Measurements from ENCODE around the gene DAP3.
"Not testable (repeated sequence)": the region's sequence is repeated elsewhere in the genome, so short reads cannot be mapped to it uniquely, and the experiment has no call there.

DAP3 gene

DNA sequence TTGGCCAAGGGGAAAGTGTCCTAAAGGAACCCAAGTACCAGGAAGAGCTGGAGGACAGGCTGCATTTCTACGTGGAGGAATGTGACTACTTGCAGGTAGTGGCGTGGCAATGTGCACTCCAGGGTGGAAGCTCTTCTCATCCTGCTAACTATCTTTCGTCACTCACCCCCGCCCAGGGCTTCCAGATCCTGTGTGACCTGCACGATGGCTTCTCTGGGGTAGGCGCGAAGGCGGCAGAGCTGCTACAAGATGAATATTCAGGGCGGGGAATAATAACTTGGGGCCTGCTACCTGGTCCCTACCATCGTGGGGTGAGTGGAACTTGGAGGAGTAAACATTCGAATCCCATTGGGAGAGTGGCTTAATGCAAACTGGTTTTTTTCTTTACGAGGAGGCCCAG is 58.7 kb downstream of the DAP3 start:
- not testable (repeated sequence) for H3K79me2 ChIP-seq (ENCODE audit: control insufficient read depth, insufficient read depth, low read length, unreplicated experiment); H3K27me3 ChIP-seq (ENCODE audit: insufficient read depth, low read length); H2AFZ ChIP-seq (ENCODE audit: low read length, unreplicated experiment); H3K36me3 ChIP-seq (ENCODE audit: insufficient read depth, low read length); H3K4me3 ChIP-seq (ENCODE audit: low read depth, low read length); H3K27ac ChIP-seq (ENCODE audit: low read depth, low read length)
- peaks cover 15% of the 10 kb centered on the region for H3K4me1 ChIP-seq (ENCODE audit: control insufficient read depth, insufficient read depth, low read length, unreplicated experiment)

DNA sequence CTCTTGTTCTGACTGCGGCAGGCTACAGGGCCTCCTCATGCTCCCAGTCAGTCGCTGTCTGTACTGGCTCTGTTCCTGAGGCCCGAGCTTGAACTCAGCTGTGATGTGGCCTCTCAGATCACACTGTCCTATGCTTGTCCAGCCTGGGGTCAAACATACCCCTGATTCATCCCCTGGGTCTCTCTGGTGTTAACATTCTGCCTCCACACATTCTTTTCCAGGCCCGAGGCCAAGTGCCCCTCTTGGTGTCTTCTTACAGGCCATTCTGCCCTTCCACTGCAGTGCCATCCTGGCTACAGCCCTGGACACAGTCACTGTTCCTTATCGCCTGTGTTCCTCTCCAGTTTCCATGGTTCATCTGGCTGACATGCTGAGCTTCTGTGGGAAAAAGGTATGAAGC is 59.2 kb downstream of the DAP3 start:
- H3K79me2 ChIP-seq (ENCODE audit: control insufficient read depth, insufficient read depth, low read length, unreplicated experiment); H2AFZ ChIP-seq (ENCODE audit: low read length, unreplicated experiment); H3K27me3 ChIP-seq (ENCODE audit: insufficient read depth, low read length); H3K4me3 ChIP-seq (ENCODE audit: low read depth, low read length); H3K36me3 ChIP-seq (ENCODE audit: insufficient read depth, low read length): not testable (repeated sequence)
- peaks cover 15% of the 10 kb centered on the region for H3K4me1 ChIP-seq (ENCODE audit: control insufficient read depth, insufficient read depth, low read length, unreplicated experiment)
- H3K27ac ChIP-seq (ENCODE audit: low read depth, low read length) = peak overlapping the region; percentile 74; the same call in 1 of the 2 replicates

DNA sequence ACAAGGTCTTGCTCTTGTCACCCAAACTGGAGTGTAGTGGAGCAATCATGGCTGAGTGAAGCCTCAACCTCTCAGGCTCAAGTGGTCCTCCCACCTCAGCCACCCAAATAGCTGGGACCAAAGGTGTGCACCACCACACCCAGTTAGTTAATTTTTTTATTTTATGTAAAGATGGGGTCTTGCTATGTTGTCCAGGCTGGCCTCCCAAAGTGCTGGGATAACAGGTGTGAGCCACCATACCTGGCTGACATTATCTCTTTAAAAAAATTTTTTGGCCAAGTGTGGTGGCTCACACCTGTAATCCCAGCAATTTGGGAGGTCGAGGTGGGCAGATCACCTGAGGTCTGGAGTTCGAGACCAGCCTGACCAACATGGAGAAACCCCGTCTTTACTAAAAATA is 70.1 kb downstream of the DAP3 start:
- not testable (repeated sequence) for H3K4me1 ChIP-seq (ENCODE audit: control insufficient read depth, insufficient read depth, low read length, unreplicated experiment)

DNA sequence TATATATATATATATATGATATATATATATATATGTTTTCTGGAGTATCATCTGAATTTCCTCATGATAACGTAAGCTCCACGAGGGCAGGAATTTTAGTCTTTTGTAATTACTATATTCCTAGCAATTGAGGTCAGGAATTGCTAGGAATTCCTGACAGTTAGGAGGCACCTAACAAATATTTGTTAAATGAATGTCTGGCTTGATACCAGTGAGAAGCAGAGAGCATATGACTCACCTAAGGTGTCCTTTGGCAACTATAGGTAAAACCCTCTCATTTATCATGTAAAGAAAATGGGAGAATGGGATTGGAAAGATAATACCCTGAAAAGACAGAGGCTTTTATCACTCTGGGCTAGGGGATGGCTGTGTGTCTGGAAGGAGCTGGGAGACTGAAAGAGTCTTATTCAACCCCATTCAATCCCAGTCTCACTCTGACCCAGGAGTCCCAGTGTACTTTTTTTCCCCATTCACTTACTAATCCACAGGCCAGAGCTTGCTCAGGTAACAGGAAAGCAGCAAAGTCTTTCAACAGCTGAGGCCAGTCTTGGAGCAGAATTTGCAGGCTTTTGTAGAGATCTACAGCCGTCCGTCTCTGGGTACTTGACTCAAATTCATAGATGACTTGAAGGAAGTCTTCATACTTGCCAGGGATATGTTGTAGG is 71.2 kb downstream of the DAP3 start:
- Histone ChIP-seq H2AFZ (ENCODE audit: low read length, unreplicated experiment) (no peak overlapping the region), H3K27me3 (ENCODE audit: insufficient read depth, low read length) (no peaks in the 10 kb centered on the region), H3K79me2 (ENCODE audit: control insufficient read depth, insufficient read depth, low read length, unreplicated experiment) (no peaks in the 10 kb centered on the region), H3K27ac (ENCODE audit: low read depth, low read length) (no peak overlapping the region), H3K36me3 (ENCODE audit: insufficient read depth, low read length) (peaks cover 34% of the 10 kb centered on the region), H3K4me1 (ENCODE audit: control insufficient read depth, insufficient read depth, low read length, unreplicated experiment) (peaks cover 14% of the 10 kb centered on the region), H3K4me3 (ENCODE audit: low read depth, low read length) (no peak overlapping the region)

More for the DNA sequence above, 70.1 kb downstream of the DAP3 start:
- H3K79me2 ChIP-seq (ENCODE audit: control insufficient read depth, insufficient read depth, low read length, unreplicated experiment); H2AFZ ChIP-seq (ENCODE audit: low read length, unreplicated experiment); H3K4me3 ChIP-seq (ENCODE audit: low read depth, low read length); H3K27ac ChIP-seq (ENCODE audit: low read depth, low read length); H3K27me3 ChIP-seq (ENCODE audit: insufficient read depth, low read length): not testable (repeated sequence)
- H3K36me3 ChIP-seq (ENCODE audit: insufficient read depth, low read length) = peaks cover 30% of the 10 kb centered on the region

DNA sequence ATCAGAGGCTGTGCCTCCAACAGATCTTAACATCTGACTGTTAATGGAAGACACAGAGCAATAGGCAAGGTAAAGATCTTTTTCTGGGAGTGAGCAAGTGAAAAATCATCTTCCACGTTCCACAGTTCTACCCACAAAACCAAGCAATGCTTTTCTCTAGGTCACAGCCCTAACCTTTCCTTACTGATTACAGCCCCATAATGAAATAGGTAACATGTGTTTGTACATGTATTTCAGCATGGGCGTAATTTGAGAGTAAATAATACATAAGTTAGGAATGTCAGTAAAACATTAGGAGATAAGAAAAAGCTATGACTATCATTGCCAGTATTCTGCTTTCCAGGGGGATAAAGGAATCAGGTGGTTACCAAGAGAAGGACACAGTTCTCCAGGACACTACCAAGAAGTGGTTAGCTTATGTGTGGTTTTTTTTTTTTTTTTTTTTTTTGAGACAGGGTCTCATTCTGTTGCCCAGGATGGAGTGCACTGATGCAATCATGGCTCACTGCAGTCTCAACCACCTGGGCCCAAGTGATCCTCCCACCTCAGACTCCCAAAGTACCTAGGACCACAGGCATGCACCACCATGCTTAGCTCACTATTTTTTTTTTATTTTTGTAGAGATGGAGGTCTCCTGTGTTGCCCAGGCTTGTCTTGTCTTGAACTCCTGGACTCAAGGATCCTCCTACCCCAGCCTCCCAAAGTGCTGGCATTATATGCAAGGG is 72.0 kb downstream of the DAP3 start:
- H3K27ac ChIP-seq (ENCODE audit: low read depth, low read length) = no peak overlapping the region
- H3K36me3 ChIP-seq (ENCODE audit: insufficient read depth, low read length) = peaks cover 36% of the 10 kb centered on the region
- no peak overlapping the region for H2AFZ ChIP-seq (ENCODE audit: low read length, unreplicated experiment)
- H3K27me3 ChIP-seq (ENCODE audit: insufficient read depth, low read length) = no peaks in the 10 kb centered on the region
- no peaks in the 10 kb centered on the region for H3K79me2 ChIP-seq (ENCODE audit: control insufficient read depth, insufficient read depth, low read length, unreplicated experiment)
- H3K4me3 ChIP-seq (ENCODE audit: low read depth, low read length) = no peak overlapping the region
- H3K4me1 ChIP-seq (ENCODE audit: control insufficient read depth, insufficient read depth, low read length, unreplicated experiment) = peaks cover 14% of the 10 kb centered on the region

DNA sequence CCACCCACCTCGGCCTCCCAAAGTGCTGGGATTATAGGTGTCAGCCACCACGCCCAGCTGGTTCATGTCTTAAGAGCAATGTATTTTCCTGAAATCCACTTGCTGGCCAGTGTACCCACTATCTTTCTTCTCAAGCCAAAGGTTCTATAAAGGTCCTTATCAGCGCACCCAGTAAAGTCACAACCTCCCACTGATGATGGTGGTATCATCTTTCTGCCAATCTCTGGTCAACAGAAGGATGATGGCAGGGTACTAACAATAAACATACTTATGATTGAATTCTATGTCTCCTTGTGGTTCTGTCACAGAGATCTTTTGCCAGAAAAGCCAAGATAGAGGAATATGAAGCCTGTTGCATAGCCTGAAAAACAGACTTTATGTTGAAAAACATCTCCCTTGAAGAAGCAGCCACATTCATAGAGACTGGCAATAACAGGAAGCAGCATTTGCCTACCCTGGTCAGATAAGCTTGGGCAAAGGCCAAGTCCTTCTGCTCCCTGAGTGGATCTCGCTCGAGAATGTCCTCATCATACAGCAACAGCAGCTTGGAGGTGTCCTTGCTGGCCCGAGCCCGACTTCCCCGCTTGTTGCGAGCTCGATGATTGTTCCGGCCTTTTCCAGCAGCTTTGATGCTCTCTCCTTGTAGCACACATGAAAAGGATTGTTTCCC is 73.0 kb downstream of the DAP3 start:
- peaks cover 32% of the 10 kb centered on the region for H3K36me3 ChIP-seq (ENCODE audit: insufficient read depth, low read length)
- no peaks in the 10 kb centered on the region for H3K79me2 ChIP-seq (ENCODE audit: control insufficient read depth, insufficient read depth, low read length, unreplicated experiment)
- H3K4me3 ChIP-seq (ENCODE audit: low read depth, low read length) = no peak overlapping the region
- H3K4me1 ChIP-seq (ENCODE audit: control insufficient read depth, insufficient read depth, low read length, unreplicated experiment) = peaks cover 14% of the 10 kb centered on the region
- H3K27me3 ChIP-seq (ENCODE audit: insufficient read depth, low read length) = no peaks in the 10 kb centered on the region
- H2AFZ ChIP-seq (ENCODE audit: low read length, unreplicated experiment) = no peak overlapping the region
- H3K27ac ChIP-seq (ENCODE audit: low read depth, low read length) = no peak overlapping the region

DNA sequence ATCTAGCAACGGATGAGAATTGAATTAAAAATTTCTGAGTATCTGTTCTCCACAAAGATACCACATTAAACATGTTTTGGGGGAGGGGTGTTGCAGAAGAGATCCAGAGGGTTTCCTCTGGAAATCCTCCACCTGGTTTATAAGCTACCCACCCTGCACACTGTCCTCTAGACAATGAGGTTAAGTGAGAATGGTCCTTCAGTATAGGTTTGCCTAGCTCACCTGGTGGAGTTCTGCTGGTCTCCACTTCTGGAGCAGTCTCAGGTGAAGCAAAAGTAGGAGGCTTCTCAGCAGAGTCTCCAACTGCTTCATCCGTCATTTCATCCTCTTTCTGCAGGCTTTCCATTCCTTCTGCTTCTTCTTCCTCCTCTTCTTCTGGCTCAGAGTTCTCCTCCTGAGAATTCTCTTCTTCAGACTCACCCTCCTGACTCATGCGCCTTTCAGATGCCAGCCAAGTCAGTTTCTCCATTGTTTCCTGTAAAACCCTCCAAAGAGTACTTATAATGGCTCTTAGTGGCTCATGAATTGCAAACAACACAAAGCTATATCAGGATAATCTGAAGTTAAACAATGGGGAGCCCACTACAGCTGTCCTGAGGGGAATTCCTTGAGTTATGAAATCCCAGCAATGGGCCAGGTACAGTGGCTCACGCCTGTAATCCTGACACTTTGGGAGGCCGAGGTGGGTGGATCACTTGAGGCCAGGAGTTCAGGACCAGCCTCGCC is 74.4 kb downstream of the DAP3 start:
- H3K79me2 ChIP-seq (ENCODE audit: control insufficient read depth, insufficient read depth, low read length, unreplicated experiment); H3K27me3 ChIP-seq (ENCODE audit: insufficient read depth, low read length); H2AFZ ChIP-seq (ENCODE audit: low read length, unreplicated experiment): not testable (repeated sequence)
- H3K36me3 ChIP-seq (ENCODE audit: insufficient read depth, low read length) = peaks cover 28% of the 10 kb centered on the region
- H3K4me3 ChIP-seq (ENCODE audit: low read depth, low read length) = 0 out of 2 replicates have a peak overlapping the region, but pooled peaks have one; percentile 23
- H3K4me1 ChIP-seq (ENCODE audit: control insufficient read depth, insufficient read depth, low read length, unreplicated experiment) = peaks cover 14% of the 10 kb centered on the region
- peak overlapping the region; percentile 58 for H3K27ac ChIP-seq (ENCODE audit: low read depth, low read length)

DNA sequence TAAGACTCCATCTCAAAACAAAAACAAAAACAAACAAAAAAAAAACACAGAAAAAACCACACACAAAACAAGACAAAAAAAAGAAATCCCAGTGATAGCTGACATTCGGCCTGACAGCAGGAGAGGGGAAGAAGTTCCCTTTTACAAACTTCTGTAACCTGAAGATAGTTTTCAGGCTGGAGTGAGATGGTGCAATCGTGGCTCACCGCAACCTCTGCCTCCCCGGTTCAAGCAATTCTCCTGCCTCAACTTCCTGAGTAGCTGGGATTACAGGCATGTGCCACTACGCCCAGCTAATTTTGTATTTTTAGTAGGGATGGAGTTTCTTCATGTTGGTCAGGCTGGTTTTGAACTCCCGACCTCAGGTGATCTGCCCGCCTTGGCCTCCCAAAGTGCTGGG is 75.1 kb downstream of the DAP3 start:
- not testable (repeated sequence) for H3K79me2 ChIP-seq (ENCODE audit: control insufficient read depth, insufficient read depth, low read length, unreplicated experiment); H3K4me3 ChIP-seq (ENCODE audit: low read depth, low read length); H3K27me3 ChIP-seq (ENCODE audit: insufficient read depth, low read length); H2AFZ ChIP-seq (ENCODE audit: low read length, unreplicated experiment)
- Histone ChIP-seq H3K27ac (ENCODE audit: low read depth, low read length) (peak overlapping the region; percentile 58), H3K4me1 (ENCODE audit: control insufficient read depth, insufficient read depth, low read length, unreplicated experiment) (peaks cover 14% of the 10 kb centered on the region), H3K36me3 (ENCODE audit: insufficient read depth, low read length) (peaks cover 25% of the 10 kb centered on the region)

DNA sequence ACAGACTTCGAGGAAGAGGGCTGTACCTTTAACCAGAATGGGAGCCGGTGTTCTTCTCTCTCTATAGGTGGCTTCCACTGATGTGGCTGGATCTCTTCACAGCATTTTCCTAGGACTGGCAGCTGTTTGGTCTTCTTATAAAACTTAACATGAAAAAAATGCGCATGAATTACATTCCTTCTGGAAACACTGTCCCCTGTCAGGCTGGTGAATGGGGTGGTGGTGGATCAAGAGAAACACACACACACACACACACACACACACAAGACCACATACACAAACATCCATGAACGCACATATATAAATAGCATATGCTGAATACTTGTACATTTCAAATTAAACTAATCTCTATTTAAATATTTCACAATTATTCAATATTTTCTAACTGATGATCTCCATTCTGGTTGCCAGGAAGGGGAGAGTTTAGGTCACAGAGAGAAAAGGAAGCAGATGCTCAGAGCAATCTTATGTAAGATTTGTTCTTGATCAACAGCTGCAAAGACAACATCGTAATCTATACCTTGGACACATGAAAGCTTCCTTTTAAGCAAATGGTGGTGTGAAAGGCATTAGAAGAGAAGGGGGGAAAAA is 78.6 kb downstream of the DAP3 start:
- H3K36me3 ChIP-seq (ENCODE audit: insufficient read depth, low read length) = peaks cover 17% of the 10 kb centered on the region; the same call in 1 of the 2 replicates
- peaks cover 14% of the 10 kb centered on the region for H3K4me1 ChIP-seq (ENCODE audit: control insufficient read depth, insufficient read depth, low read length, unreplicated experiment)
- not testable (repeated sequence) for H3K4me3 ChIP-seq (ENCODE audit: low read depth, low read length); H3K27ac ChIP-seq (ENCODE audit: low read depth, low read length); H2AFZ ChIP-seq (ENCODE audit: low read length, unreplicated experiment); H3K27me3 ChIP-seq (ENCODE audit: insufficient read depth, low read length); H3K79me2 ChIP-seq (ENCODE audit: control insufficient read depth, insufficient read depth, low read length, unreplicated experiment)

DNA sequence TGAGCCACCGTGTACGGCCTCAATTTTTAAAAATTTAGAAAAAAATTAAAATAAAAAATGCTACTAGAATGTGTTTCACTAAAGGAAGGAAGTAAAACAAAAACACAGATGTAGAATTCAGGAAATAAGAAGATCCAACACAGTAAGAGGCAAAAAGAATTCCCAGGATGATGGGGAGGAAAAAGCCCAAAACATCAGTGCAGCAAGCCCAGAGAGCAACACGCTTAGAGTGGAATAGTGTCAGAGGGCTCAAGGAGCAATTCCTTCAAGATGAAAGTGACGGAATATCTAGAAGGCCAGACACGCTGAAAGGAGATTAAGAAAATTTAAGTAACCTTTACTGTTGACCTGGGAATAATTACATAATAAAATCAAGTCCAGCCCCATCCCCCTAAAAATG is 80.4 kb downstream of the DAP3 start:
- Histone ChIP-seq H3K4me3 (ENCODE audit: low read depth, low read length) (no peak overlapping the region), H2AFZ (ENCODE audit: low read length, unreplicated experiment) (no peak overlapping the region), H3K36me3 (ENCODE audit: insufficient read depth, low read length) (peaks cover 17% of the 10 kb centered on the region; the same call in 1 of the 2 replicates), H3K27ac (ENCODE audit: low read depth, low read length) (no peak overlapping the region), H3K4me1 (ENCODE audit: control insufficient read depth, insufficient read depth, low read length, unreplicated experiment) (peaks cover 2% of the 10 kb centered on the region), H3K27me3 (ENCODE audit: insufficient read depth, low read length) (no peaks in the 10 kb centered on the region), H3K79me2 (ENCODE audit: control insufficient read depth, insufficient read depth, low read length, unreplicated experiment) (no peaks in the 10 kb centered on the region)
